Stimulated activated CD8-positive, alpha-beta memory T cell treated with anti-CD3 and anti-CD28 coated beads, Interleukin-4, amount 100 ng/mL, for 24 hours (primary cell): ENCODE measurements around the gene COX7A1.
"Not testable (repeated sequence)": the region's sequence is repeated elsewhere in the genome, so short reads cannot be mapped to it uniquely, and the experiment has no call there.

Experiments used
- DNase-seq: peaks from one replicate; pipeline ENCODE4 v3.0.0-alpha.2; 2020; ENCODE audit warnings: low read depth

The COX7A1 gene

DNA sequence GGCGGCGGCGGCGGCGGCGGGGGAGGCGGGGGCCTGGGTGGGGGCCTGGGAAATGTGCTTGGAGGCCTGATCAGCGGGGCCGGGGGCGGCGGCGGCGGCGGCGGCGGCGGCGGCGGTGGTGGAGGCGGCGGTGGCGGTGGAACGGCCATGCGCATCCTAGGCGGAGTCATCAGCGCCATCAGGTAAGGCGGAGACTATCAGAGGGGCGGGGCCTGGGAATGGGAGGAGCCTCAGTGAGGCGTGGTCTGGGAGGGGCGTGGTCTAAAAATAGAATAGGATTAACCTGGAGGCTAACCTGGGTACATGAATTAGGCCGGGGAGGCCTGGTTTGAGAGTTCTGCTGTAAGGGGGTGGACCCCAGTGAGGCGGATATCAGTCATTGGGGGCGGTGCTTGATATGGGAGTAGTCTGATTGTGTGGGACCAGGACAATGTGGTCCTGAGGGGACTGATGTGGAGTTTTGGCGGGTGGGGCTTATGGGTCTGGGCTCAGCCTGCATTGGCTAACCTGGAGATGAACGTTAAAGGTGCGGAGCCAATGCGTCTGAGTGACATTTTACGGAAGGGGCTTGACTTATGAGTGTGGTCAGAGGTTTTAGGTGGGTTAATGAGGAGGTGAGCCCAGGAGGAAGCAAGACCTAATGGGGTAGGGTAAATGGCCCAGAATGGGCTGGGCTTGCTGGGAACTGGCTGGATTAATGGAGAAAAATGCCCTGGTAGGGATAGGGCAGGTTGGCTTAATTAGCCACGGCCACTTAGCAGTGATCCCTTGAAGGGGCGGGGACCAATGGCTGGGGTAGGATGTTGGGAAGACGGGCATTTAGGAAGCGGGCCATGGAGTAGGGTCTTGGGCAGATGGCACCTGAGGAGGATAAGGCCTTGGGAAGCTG, 11.0 kb downstream of the COX7A1 start:
- peak; percentile 78 for DNase-seq

GRCh38 chr19:36140304-36141038, 11.8 kb downstream of the COX7A1 start:
- peak; percentile 19 for DNase-seq

DNA sequence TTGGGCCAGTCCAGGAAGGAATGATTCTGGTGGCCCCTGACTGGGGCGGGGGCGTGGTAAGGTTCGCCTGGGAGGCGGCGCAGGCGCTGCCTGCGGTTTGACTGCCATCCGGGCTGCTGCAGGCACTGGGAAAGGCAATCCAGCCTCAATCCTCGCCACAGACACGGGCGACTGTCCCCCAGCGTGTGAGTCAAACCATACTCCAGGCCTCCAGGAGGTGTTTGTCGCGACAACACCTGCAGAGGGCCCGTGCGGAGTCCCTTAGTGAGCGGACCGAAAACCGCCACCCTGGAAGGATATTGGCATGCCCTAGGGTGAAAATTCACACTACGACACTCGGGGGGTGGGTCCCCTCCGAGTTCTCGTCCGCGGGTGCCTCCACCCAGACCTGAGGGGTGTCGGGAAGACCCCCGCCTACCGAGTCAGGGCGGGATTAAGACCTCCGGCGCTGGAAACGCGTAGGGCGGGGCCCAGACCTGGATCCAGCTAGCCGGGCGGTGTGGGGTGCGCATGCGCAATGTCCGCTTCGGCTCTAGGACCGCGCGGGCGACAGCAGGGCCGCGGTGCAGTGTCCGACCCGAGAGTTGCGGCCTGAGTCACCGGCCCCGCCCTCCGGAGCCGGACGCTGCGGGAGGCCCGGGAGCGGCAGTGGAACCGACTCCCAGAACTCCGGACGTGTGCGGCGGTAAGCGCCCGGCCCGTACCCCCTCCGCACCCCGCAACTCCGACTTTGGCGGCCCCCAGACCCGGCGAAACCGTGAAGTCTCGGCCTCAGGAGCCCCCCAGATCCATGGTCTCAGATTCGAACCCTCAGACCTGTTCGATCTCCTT, 12.6 kb downstream of the COX7A1 start, which contains the start of gene CAPNS1:
Gene CAPNS1 (plus strand): TSS at position 594 of the 831 bp plus-strand sequence. CDS start 946 bp downstream, outside the sequence.
- peak; percentile 91 for DNase-seq

GRCh38 chr19:36139120-36139472, 13.2 kb downstream of the COX7A1 start:
- DNase-seq = no peak

- DNase-seq = no peak
Observed at GRCh38 chr19:36136964-36137686, 15.1 kb downstream of the COX7A1 start.

DNA sequence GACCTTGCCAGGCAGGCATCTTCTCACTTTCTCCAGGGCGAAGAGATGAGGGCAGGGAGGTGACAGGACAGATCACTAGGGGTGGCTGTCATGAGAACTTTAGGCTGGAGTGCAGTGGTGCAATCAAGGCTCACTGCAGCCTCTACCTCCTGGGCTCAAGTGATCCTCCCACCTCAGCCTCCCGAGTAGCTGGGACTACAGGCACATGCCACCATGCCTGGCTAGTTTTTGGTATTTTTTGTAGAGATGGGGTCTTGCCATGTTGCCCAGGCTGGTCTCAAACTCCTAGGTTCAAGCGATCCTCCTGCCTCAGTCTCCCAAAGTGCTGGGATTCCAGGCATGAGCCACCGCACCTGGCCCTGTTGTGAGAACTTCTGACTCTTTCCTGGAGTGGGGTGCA, 17.4 kb downstream of the COX7A1 start:
- not testable (repeated sequence) for DNase-seq

GRCh38 chr19:36131221-36131620, 21.0 kb downstream of the COX7A1 start:
- not testable (repeated sequence) for DNase-seq

- no peak for DNase-seq
Observed at GRCh38 chr19:36128392-36128736, 23.9 kb downstream of the COX7A1 start.

GRCh38 chr19:36125557-36125956, 26.7 kb downstream of the COX7A1 start:
- DNase-seq = no peak

DNA sequence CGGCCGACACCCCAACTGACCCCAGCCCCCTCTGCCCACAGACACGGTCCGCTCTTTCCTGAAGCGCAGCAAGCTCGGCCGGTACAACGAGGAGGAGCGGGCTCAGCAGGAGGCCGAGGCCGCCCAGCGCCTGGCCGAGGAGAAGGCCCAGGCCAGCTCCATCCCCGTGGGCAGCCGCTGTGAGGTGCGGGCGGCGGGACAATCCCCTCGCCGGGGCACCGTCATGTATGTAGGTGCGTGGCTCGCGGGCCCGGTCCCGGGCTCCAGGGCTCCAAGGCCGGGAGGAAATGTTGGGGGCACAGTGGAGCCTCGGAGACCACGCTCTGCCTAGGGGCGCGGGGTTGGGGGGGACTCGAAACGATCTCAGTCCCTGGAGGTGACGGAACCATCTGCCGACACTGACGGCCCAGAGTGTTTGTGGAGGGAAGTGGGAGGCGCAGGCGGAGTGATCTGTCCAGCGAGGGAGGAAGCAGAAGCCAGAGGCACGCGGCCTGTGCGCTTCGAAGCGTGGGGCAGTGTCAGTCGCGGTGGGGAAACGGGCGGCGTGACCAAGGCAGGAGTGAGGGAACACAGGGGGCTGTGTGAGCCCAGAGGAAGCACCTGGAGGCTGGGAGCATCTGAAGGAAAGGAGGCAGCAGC, 30.6 kb downstream of the COX7A1 start:
- no peak for DNase-seq

DNA sequence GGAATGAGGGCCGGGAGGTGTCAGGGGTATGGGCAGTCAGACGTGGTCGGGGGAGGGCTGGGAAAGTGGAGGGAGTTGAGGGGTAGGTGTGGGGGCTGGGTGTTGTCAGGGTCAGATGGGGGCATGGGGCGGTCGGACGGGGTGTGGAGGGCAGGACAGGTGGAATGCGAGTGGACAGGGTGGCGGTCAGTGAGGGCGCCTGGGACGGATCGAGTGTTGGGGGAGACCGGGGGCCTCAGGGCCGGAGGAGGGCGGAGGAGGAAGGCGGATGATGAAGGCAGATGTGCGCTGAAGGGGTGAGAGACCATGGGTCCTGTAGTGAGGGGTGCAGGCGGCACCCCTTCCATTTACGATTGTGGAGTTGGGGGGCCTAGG, 31.3 kb downstream of the COX7A1 start:
- no peak for DNase-seq

DNA sequence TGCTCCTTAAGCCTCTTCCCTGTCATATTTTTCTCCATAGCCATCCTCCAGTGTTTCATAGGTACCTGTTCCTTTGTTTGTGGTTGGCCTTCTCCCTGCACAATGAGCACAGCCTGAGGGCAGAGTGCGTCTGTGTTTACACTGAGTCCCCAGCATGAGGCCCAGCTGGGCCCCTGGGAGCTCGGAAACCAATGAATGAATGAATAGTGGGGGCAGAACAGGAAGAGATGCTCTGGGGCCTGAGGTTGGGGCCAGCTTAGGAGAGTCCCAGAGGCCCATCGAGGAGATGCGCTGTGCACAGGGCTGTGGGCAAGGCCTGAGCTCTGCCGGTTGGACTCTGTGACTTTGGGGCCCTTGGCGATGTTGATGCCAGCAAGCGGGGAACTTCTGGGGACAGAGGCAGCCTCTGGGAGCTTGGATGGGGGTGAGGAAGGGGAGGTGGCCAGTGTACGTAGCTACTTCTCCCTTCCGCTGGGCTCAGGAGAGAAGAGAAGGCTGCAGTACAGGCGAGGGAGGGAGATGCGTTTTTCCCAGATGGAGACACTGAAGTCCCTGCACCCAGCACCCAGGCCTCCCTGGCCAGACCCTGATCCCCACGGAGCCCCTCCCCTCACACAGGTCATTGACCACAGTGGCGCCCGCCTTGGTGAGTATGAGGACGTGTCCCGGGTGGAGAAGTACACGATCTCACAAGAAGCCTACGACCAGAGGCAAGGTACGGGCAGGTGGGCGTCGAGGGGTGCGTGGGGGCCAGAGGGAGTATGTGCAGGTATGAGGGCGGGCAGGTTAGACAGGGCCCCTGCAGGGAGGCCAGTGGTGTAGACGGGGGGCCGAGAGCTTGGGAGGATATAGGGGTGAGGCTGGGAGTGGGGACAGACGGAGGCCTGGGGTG, 31.9 kb downstream of the COX7A1 start:
- DNase-seq = no peak

GRCh38 chr19:36116344-36116637, 36.0 kb downstream of the COX7A1 start:
- DNase-seq = no peak

- DNase-seq = peak; percentile 86
Observed at GRCh38 chr19:36115453-36116343, 36.5 kb downstream of the COX7A1 start, which contains the start of gene TBCB. Gene TBCB, plus strand, starts transcription at chr19:36115468. Its CDS starts 93 bp downstream, at chr19:36115561.

GRCh38 chr19:36114721-36115452, 37.4 kb downstream of the COX7A1 start, which contains the start of gene POLR2I:
Gene POLR2I, minus strand, starts transcription at chr19:36114875. Its CDS starts 19 bp downstream, at chr19:36114856.
- DNase-seq = peak; percentile 96

DNA sequence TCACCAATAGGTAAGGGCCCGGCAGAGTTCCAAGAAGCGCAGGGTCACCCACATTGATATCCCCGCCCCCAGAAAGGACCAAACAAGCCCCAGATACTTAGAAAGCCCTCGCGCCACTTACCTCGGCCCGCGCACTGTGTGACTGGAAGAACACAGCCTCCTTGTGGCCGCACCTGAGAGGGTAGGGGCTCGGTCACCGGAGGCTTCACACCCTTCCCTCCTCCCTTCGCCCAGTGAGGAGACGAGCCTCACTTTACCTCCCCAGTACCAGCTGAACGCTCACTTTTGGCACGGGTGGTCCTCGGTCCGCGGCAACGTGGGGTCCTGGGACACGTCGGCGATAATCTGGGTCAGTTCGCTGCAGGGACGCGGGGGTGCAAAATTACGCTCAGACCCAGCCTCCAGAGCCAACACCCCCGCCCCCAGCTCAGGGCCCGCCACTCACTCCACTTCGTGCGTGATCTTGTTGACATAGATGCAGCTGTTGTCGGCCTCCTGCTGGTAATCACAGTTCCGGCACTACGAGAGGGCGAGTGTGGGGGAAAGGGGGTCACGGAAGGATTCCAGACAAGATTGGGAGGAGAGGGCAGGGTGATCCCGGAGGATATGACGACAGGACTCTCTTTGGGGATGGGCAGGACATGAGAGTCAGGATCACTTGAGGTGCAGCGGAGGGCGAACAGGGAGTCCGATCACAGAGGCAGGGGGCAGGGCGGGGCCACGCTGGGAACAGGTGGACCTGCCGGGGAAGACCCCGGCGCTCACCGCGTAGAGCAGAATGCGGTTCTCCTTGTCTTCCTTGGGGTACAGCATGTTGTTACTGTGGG, 38.1 kb downstream of the COX7A1 start:
- DNase-seq = no peak

DNA sequence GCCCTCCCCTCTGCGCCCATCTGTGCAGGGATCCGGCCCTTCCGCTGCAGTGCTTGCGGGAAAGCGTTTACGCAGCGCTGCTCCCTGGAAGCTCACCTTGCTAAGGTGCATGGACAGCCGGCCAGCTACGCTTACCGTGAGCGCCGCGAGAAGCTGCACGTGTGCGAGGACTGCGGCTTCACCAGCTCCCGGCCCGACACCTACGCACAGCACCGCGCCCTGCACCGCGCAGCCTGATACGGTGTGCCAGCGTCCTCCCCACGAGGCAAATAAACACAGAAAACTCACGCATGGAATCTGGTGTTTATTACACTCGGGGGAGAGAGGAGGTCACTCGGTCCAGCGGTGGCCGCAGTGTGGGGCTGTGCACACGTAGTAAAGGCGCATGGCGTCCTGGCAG, 38.8 kb downstream of the COX7A1 start:
- no peak for DNase-seq

DNA sequence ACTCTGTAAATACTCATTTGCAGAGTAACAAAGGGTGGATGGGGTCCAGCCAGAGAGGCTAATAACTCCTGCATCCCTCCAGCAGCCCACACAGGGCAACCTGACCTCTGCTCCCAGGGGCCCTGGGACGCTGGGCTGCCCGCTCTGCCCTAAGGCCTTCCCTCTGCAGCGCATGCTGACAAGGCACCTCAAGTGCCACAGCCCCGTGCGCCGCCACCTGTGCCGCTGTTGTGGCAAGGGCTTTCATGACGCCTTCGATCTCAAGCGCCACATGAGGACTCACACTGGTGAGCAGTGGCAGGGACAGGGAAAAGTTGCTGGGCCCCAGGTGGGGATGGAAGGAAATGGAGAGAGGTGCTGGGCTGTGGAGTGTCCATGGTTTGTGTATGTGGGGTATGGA, 39.6 kb downstream of the COX7A1 start:
- no peak for DNase-seq
